Right lobe of liver (tissue), 6 donors: ENCODE results near the gene ASTN1. TPM values are rescaled to one million over a fixed set of nuclear protein-coding genes. Genes with fewer than 3 reads are reported as not detected.

ENCODE experiments used
- ATAC-seq, 4 donors: fragments of 200-7000 bp; cut with Tn5 transposase; one replicate each; pipeline ENCODE4 v1.9.1; 2020; ENCODE audit warnings: mild to moderate bottlenecking in 4 of 4, moderate library complexity in 4 of 4
- DNase-seq, 3 donors: peaks; one replicate each; pipeline ENCODE4 v3.0.0-alpha.2; 2020
- H3K27ac ChIP-seq, 3 donors: fragments of 200-600 bp; one replicate each; pipeline ENCODE4 v1.8.0; 2022
- H3K27me3 ChIP-seq, 2 donors: fragments of 200-600 bp; one replicate each; pipeline ENCODE4 v1.8.0; 2022
- H3K36me3 ChIP-seq, 4 donors: fragments of 200-600 bp; sonication (generic) in 1 of 4; one replicate each; pipeline versions ENCODE4 v1.5.1 to v1.8.0; 2017 to 2022; ENCODE audit warnings: control low read depth in 1 of 4
- H3K4me1 ChIP-seq, 4 donors: fragments of 200-600 bp; sonication (generic) in 1 of 4; one replicate each; pipeline versions ENCODE4 v1.5.1 to v1.8.0; 2017 to 2022; ENCODE audit warnings: control low read depth in 1 of 4
- H3K4me3 ChIP-seq, 3 donors: fragments of 200-600 bp; one replicate each; pipeline ENCODE4 v1.8.0; 2022
- H3K9me3 ChIP-seq, 4 donors: fragments of 200-600 bp; sonication (generic) in 1 of 4; one replicate each; pipeline versions ENCODE4 v1.5.1 to v1.8.0; 2017 to 2022; ENCODE audit warnings: control low read depth in 1 of 4
- POLR2A ChIP-seq: fragments of 450-650 bp; IDR thresholded peaks from one replicate; pipeline ENCODE4 v1.6.1; 2017; ENCODE audit warnings: antibody characterized with exemption, mild to moderate bottlenecking
- WGBS: methylation state at CpG from one replicate; pipeline ENCODE4 v1.1.6; 2018; ENCODE audit warnings: low coverage, low lambda C conversion rate; ENCODE audit not compliant: insufficient coverage; ENCODE audit errors: missing lambda C conversion rate; 5-methylcytosine and 5-hydroxymethylcytosine counted together
- intact Hi-C, 2 donors: fragments of 100-400 bp; cut with DNase I; formaldehyde crosslinking; loops; one replicate each; pipeline versions ENCODE4 v1.11.2 to v1.14.1; 2022
- total RNA-seq, 6 experiments: library from RNA; depleted of rRNA in 2 of 6; stranded (reverse); fragments of >200 nt in 2 of 6; fragmentation: NEBNext Ultra II Directional in 3 of 6; extraction: Animal tissue kit (Norgen Biotek cat#: 25700) in 3 of 6; gene quantifications; one replicate each; pipeline versions ENCODE4 v1.1.0 to v1.2.4, GENCODE V29; 2016 to 2023
- TF ChIP-seq, protein P1 (sequence below), 4 donors: fragments of 200-600 bp in 3 of 4; fragments of 450-650 bp in 1 of 4; IDR thresholded peaks; one replicate each; pipeline versions ENCODE4 v1.5.1 to v1.8.0; 2016 to 2022; ENCODE audit warnings: antibody characterized with exemption in 4 of 4, mild to moderate bottlenecking in 2 of 4
- donor health status: DM: no; HTN: yes; CAD: no.
- donor health status: DM: no; HTN: no; CAD: no.
- donor health status: DM: no; HTN: no; CAD: no.
- donor health status: DM: no; HTN: yes; CAD: no.
- donor health status: DM: no; HTN: yes; CAD: no.

The ASTN1 gene
- total RNA-seq, 6 experiments from 2014 or later = 0.06 to 0.78 (median 0.18) TPM

DNA sequence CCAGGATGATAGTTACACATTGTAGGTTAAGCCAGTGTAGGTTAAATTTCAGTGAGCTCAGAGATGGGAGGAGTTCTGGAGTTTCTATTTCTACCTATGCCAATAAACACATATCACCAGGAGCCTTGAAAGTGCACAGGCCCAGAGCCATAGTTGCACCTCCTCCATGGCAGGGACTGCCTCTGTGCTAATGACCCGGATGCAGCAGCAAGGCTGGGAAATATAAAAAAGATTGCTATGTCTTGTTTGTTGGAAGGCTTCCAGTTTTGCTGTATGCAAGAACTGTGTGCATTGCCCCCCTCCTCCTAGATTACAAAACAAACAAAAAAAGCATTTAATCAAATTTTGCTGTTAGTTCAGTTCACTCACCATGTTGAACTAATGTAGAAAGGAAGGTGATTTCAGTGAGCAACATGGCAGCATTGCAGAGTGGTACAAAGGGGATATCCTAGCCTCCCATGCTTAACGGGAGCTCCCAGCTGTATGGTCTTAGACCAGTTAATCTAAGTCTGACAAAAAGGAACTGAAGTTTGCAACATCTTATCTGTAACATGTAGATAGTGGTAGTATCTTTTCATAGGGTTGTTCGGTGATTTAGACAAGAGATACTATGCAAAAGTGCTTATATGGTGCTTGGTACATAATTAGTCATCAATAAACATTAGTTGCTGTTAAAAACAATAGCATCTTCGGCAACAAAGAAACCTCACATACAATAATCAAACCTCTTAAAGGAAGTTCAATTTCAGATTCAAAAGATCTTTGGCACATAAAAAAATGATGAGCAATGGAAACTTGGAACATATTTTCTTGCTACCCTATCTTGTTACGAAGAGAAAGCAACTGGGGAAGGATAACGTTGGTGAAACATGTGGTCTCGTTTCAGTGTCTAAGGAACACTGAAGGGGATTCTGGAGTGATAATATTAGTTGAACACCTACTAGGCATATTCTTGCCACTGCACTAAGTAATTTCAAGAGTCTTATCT is 309.5 kb downstream of the ASTN1 start:
- no peak for DNase-seq
- H3K27me3 ChIP-seq = no peaks in the 10 kb centered on the region
- intact Hi-C loops = no loop called here
- ATAC-seq = no peak
- 57% methylated on average over 7 of the region's 7 CpGs for WGBS
- no peak overlapping the region for H3K4me3 ChIP-seq
- H3K9me3 ChIP-seq = no peaks in the 10 kb centered on the region
- no peak for TF ChIP-seq POLR2A
- TF ChIP-seq, protein P1, sequence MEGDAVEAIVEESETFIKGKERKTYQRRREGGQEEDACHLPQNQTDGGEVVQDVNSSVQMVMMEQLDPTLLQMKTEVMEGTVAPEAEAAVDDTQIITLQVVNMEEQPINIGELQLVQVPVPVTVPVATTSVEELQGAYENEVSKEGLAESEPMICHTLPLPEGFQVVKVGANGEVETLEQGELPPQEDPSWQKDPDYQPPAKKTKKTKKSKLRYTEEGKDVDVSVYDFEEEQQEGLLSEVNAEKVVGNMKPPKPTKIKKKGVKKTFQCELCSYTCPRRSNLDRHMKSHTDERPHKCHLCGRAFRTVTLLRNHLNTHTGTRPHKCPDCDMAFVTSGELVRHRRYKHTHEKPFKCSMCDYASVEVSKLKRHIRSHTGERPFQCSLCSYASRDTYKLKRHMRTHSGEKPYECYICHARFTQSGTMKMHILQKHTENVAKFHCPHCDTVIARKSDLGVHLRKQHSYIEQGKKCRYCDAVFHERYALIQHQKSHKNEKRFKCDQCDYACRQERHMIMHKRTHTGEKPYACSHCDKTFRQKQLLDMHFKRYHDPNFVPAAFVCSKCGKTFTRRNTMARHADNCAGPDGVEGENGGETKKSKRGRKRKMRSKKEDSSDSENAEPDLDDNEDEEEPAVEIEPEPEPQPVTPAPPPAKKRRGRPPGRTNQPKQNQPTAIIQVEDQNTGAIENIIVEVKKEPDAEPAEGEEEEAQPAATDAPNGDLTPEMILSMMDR (IDR thresholded peaks at IDR 0.05) = no peak
- no peaks in the 10 kb centered on the region for H3K36me3 ChIP-seq
- H3K27ac ChIP-seq = no peak overlapping the region
- H3K4me1 ChIP-seq = no peaks in the 10 kb centered on the region

DNA sequence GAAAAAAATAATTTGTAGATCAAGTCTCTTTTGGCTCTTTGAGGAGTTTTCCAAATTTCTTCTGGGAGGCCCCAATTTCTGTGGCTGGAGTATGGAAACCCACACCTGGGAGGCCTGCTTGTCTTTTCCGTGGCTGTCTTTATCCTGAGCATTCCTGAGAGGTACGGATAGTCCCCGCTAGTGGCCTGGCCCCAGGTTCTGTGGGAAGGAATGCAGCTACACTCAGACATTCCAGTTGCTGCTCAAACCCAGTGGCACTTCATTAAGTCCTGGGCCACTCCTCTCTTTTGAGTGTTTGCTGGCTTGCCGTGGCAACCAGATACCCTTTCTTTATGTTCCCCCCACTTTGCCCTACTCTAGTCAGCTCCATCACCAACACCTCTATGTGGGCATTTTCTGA is 310.4 kb downstream of the ASTN1 start:
- H3K27ac ChIP-seq = no peak overlapping the region
- intact Hi-C loops = no loop called here
- no peaks in the 10 kb centered on the region for H3K27me3 ChIP-seq
- TF ChIP-seq, protein P1 (IDR thresholded peaks at IDR 0.05) = no peak
- no peak for TF ChIP-seq POLR2A
- no peaks in the 10 kb centered on the region for H3K9me3 ChIP-seq
- ATAC-seq (no peak), DNase-seq (no peak)
- no peaks in the 10 kb centered on the region for H3K36me3 ChIP-seq
- WGBS = 64% methylated on average over 4 of the region's 4 CpGs
- H3K4me3 ChIP-seq = no peak overlapping the region
- H3K4me1 ChIP-seq = no peaks in the 10 kb centered on the region

DNA sequence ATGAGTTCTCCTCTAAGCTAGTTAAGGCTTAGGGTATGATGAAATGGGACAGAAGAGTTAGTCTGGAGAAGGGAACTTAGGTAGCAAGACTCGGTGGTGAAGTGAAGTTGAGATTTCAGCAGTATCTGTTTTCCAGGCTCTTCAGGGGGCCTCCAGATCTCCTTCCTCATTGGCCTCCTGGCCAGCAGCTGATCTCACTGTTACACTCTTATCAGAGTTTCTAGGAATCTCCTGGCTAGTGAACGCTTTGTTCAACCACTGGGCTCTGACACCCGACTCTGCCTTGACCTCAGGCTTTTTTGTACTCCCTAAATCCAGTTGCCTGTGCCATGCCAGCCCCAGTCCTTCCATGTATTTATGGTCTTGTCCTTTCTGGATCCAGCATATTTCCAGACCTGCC is 311.0 kb downstream of the ASTN1 start:
- H3K27me3 ChIP-seq = no peaks in the 10 kb centered on the region
- H3K4me1 ChIP-seq = no peaks in the 10 kb centered on the region
- no peaks in the 10 kb centered on the region for H3K9me3 ChIP-seq
- no peak overlapping the region for H3K27ac ChIP-seq
- H3K4me3 ChIP-seq = no peak overlapping the region
- no peaks in the 10 kb centered on the region for H3K36me3 ChIP-seq
- ATAC-seq (no peak), DNase-seq (no peak)
- no peak for TF ChIP-seq POLR2A
- TF ChIP-seq, protein P1 (IDR thresholded peaks at IDR 0.05) = no peak
- WGBS = 61% methylated on average over 3 of the region's 3 CpGs
- intact Hi-C loops = no loop called here

DNA sequence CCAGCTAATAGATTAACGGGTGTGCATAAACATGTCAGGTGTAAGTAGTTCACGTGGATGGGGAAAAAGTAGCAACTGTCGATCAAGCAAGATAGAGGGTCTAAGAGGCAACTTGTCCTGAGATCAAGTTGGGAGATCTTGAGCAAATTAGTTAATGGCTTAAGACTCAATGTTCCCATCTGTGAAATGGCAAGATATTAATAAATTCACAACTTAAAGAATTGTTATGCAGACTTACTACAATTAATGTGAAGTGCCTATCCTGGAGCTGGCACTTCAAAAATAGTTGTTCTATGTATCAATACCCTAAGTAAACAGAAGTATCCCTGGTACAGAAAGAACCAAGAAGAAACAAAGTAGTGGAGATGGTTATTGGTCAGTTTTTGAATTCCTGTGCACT is 312.4 kb downstream of the ASTN1 start:
- TF ChIP-seq POLR2A = no peak
- TF ChIP-seq, protein P1 (IDR thresholded peaks at IDR 0.05) = no peak
- Histone ChIP-seq H3K4me1 (no peaks in the 10 kb centered on the region), H3K9me3 (no peaks in the 10 kb centered on the region), H3K36me3 (no peaks in the 10 kb centered on the region), H3K27ac (no peak overlapping the region), H3K27me3 (no peaks in the 10 kb centered on the region), H3K4me3 (no peak overlapping the region)
- ATAC-seq (no peak), DNase-seq (no peak)
- 74% methylated on average over 3 of the region's 3 CpGs for WGBS
- intact Hi-C loops = no loop called here
